HEK293 (cell line): ENCODE measurements around the gene TRIP4.

Source experiments
- CTCF ChIA-PET: fragments of 350-600 bp; formaldehyde crosslinking; extraction: SDS; loops from one replicate; lab custom pipeline; 2021; ENCODE audit warnings: antibody characterized with exemption; lab: Yijun Ruan, JAX
- POLR2A ChIA-PET: fragments of 300-600 bp; formaldehyde crosslinking; extraction: SDS; loops from one replicate; lab custom pipeline; 2020; ENCODE audit warnings: antibody characterized with exemption, inconsistent platforms; lab: Yijun Ruan, JAX
- H3K27ac ChIP-seq: fragments of 200-500 bp; sonication (Bioruptor generic); 2 replicates; pipeline ENCODE4 v1.5.1; 2014; ENCODE audit warnings: low read depth, low read length, control low read depth, inconsistent platforms; ENCODE audit errors: extremely low read depth
- H3K36me3 ChIP-seq, 2 experiments: fragments of 200-500 bp in 1 of 2; sonication (Bioruptor generic) in 1 of 2; 1 replicate in 1 of 2; 2 replicates in 1 of 2; pipeline ENCODE4 v1.5.1; 2014 to 2017; ENCODE audit warnings: inconsistent platforms in 2 of 2, low read length in 2 of 2; ENCODE audit not compliant: control insufficient read depth in 2 of 2, insufficient read depth in 1 of 2
- H3K4me1 ChIP-seq: fragments of 200-500 bp; sonication (Bioruptor generic); 2 replicates; pipeline ENCODE4 v1.5.1; 2014; ENCODE audit warnings: mild to moderate bottlenecking, low read length, inconsistent platforms; ENCODE audit not compliant: control insufficient read depth, insufficient read depth
- H3K4me3 ChIP-seq: 2 replicates; pipeline ENCODE4 v1.5.1; 2011; ENCODE audit warnings: low read depth, mild to moderate bottlenecking, control low read depth, low read length, moderate library complexity
- H3K9me3 ChIP-seq: fragments of 200-500 bp; sonication (Bioruptor generic); 2 replicates; pipeline ENCODE4 v1.5.1; 2014; ENCODE audit warnings: low read depth, low read length, inconsistent platforms; ENCODE audit not compliant: control insufficient read depth, insufficient read depth
- HOXD13 ChIP-seq: sonication (generic); formaldehyde crosslinking; IDR thresholded peaks from 2 replicates; pipeline ENCODE4 v1.8.0; 2022; ENCODE audit warnings: missing genetic modification reagents, borderline replicate concordance
- PRDM4 ChIP-seq: fragments of 450-650 bp; formaldehyde crosslinking; IDR thresholded peaks from 2 replicates; pipeline ENCODE4 v1.5.1; 2017; ENCODE audit warnings: missing biosample characterization, missing genetic modification characterization
- TCF7L2 ChIP-seq: IDR thresholded peaks from 2 replicates; pipeline ENCODE4 v1.6.1; 2011; ENCODE audit warnings: low read depth, mild to moderate bottlenecking, inconsistent platforms, low read length, moderate library complexity, borderline replicate concordance
- TRIM28 ChIP-seq: IDR thresholded peaks from 2 replicates; pipeline ENCODE4 v1.6.1; 2011; ENCODE audit warnings: low read length, control low read depth, borderline replicate concordance
- ZBTB1 ChIP-seq: fragments of 450-650 bp; formaldehyde crosslinking; IDR thresholded peaks from 2 replicates; pipeline ENCODE4 v1.5.1; 2016; ENCODE audit warnings: missing biosample characterization, missing genetic modification characterization
- ZBTB20 ChIP-seq: fragments of 450-650 bp; formaldehyde crosslinking; IDR thresholded peaks from 2 replicates; pipeline ENCODE4 v1.5.1; 2016; ENCODE audit warnings: missing biosample characterization, missing genetic modification characterization
- ZNF112 ChIP-seq: fragments of 450-650 bp; formaldehyde crosslinking; IDR thresholded peaks from 2 replicates; pipeline ENCODE4 v1.5.0; 2017; ENCODE audit warnings: missing biosample characterization, missing genetic modification characterization
- ZNF169 ChIP-seq: fragments of 450-650 bp; formaldehyde crosslinking; IDR thresholded peaks from 2 replicates; pipeline ENCODE4 v1.5.1; 2016; ENCODE audit warnings: missing biosample characterization, missing genetic modification characterization
- ZNF214 ChIP-seq: fragments of 450-650 bp; formaldehyde crosslinking; IDR thresholded peaks from 2 replicates; pipeline ENCODE4 v1.5.1; 2017; ENCODE audit warnings: missing biosample characterization, mild to moderate bottlenecking, missing genetic modification characterization, borderline replicate concordance
- ZNF26 ChIP-seq: fragments of 450-650 bp; formaldehyde crosslinking; IDR thresholded peaks from 2 replicates; pipeline ENCODE4 v1.5.1; 2016; ENCODE audit warnings: missing biosample characterization, missing genetic modification characterization
- ZNF274 ChIP-seq, 2 experiments: fragments of 200-500 bp in 1 of 2; fragments of 450-650 bp in 1 of 2; sonication (Bioruptor generic) in 1 of 2; formaldehyde crosslinking in 1 of 2; IDR thresholded peaks; 2 replicates each; pipeline versions ENCODE4 v1.5.1 to v1.6.1; 2014 to 2016; ENCODE audit warnings: borderline replicate concordance in 1 of 2, inconsistent platforms in 1 of 2, low read length in 1 of 2, missing biosample characterization in 1 of 2, missing genetic modification characterization in 1 of 2
- ZNF292 ChIP-seq: fragments of 450-650 bp; formaldehyde crosslinking; IDR thresholded peaks from 2 replicates; pipeline ENCODE4 v1.5.1; 2016; ENCODE audit warnings: low read depth, missing biosample characterization, missing genetic modification characterization, borderline replicate concordance
- ZNF350 ChIP-seq: fragments of 450-650 bp; formaldehyde crosslinking; IDR thresholded peaks from 2 replicates; pipeline ENCODE4 v1.5.0; 2017; ENCODE audit warnings: missing biosample characterization, mild to moderate bottlenecking, missing genetic modification characterization
- ZNF37A ChIP-seq: fragments of 450-650 bp; IDR thresholded peaks from 2 replicates; pipeline ENCODE4 v1.5.1; 2018; ENCODE audit warnings: missing biosample characterization, missing genetic modification characterization
- ZNF391 ChIP-seq: fragments of 450-650 bp; formaldehyde crosslinking; IDR thresholded peaks from 2 replicates; pipeline ENCODE4 v1.5.1; 2016; ENCODE audit warnings: low read depth, missing biosample characterization, missing genetic modification characterization, borderline replicate concordance
- ZNF423 ChIP-seq: fragments of 450-650 bp; formaldehyde crosslinking; IDR thresholded peaks from 2 replicates; pipeline ENCODE4 v1.5.1; 2016; ENCODE audit warnings: missing biosample characterization, missing genetic modification characterization
- ZNF501 ChIP-seq: fragments of 450-650 bp; formaldehyde crosslinking; IDR thresholded peaks from 2 replicates; pipeline ENCODE4 v1.5.1; 2016; ENCODE audit warnings: missing biosample characterization, missing genetic modification characterization
- ZNF76 ChIP-seq: fragments of 450-650 bp; formaldehyde crosslinking; IDR thresholded peaks from 2 replicates; pipeline ENCODE4; 2016; ENCODE audit warnings: low read depth, missing biosample characterization, missing genetic modification characterization, borderline replicate concordance
- ZNF792 ChIP-seq: fragments of 450-650 bp; formaldehyde crosslinking; IDR thresholded peaks from 2 replicates; pipeline ENCODE4 v1.5.1; 2016; ENCODE audit warnings: missing biosample characterization, missing genetic modification characterization
- TF ChIP-seq, protein P1 (sequence below): fragments of 450-650 bp; formaldehyde crosslinking; IDR thresholded peaks from 2 replicates; pipeline ENCODE4 v1.5.1; 2016; ENCODE audit warnings: missing biosample characterization, missing genetic modification characterization
- TF ChIP-seq, protein P2 (sequence below): fragments of 450-650 bp; formaldehyde crosslinking; IDR thresholded peaks from 2 replicates; pipeline ENCODE4 v1.5.1; 2016; ENCODE audit warnings: missing biosample characterization, missing genetic modification characterization
- TF ChIP-seq, protein P3 (sequence below): fragments of 450-650 bp; formaldehyde crosslinking; optimal IDR thresholded peaks from 2 replicates; pipeline ENCODE3; 2016; ENCODE audit warnings: missing biosample characterization, mild to moderate bottlenecking, missing genetic modification characterization
- TF ChIP-seq, protein P4 (sequence below): fragments of 450-650 bp; formaldehyde crosslinking; IDR thresholded peaks from 2 replicates; pipeline ENCODE4 v1.5.1; 2016; ENCODE audit warnings: missing biosample characterization, missing genetic modification characterization, low read depth

Gene TRIP4

GRCh38 chr15:64396789-64397188 is 9.2 kb downstream of the TRIP4 start:
- CTCF ChIA-PET = no interaction called here
- no peaks in the 10 kb centered on the region for H3K4me1 ChIP-seq
- H3K4me3 ChIP-seq = no peak overlapping the region
- no peak for TF ChIP-seq ZNF169 (tag by site-specific recombination)
- TF ChIP-seq ZNF391 = no peak
- no peak for TF ChIP-seq PRDM4
- no peak for TF ChIP-seq TRIM28
- no peak for TF ChIP-seq TCF7L2
- TF ChIP-seq, all 188 proteins: peak for 0
- peaks cover 24 to 58% of the 10 kb centered on the region in 2 experiments for H3K36me3 ChIP-seq
- H3K27ac ChIP-seq = no peak overlapping the region
- POLR2A ChIA-PET = no interaction called here
- no peaks in the 10 kb centered on the region for H3K9me3 ChIP-seq

DNA sequence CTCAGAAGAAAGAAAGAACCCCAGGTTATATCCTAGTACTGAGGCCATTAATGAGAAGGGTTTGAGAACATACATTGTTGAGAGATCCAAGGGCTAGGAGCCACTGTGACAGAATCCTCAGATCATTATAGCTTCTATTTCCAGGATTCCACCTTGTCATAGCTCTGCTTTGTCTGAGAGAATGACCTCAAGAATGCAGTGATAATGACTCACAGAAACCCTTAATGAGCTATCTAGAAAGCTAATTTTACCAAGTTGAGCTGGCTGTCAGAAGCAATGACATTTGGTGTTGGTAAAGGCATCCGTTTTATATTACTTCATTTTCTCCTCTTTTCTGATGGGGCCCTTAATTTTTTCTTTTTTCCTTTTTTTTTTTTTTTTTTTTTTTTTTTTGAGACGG is 10.9 kb downstream of the TRIP4 start:
- Histone ChIP-seq H3K4me3 (no peak overlapping the region), H3K36me3 (peaks cover 24 to 58% of the 10 kb centered on the region in 2 experiments), H3K4me1 (no peaks in the 10 kb centered on the region), H3K9me3 (no peaks in the 10 kb centered on the region), H3K27ac (no peak overlapping the region)
- ChIA-PET POLR2A (no interaction called here), CTCF (no interaction called here)
- TF ChIP-seq ZNF423 (tag by site-specific recombination) (no peak), ZNF37A (tag by site-specific recombination) (no peak), ZNF350 (tag by site-specific recombination) (no peak), ZNF274 (IDR thresholded peaks at IDR 0.05; ENCODE audit: low read length) (no peak), ZNF274 (tag by site-specific recombination; IDR thresholded peaks at IDR 0.05; ENCODE audit: borderline replicate concordance) (no peak), ZNF391 (no peak), ZNF792 (tag by site-specific recombination) (no peak), ZNF112 (no peak), ZNF292 (tag by site-specific recombination) (no peak), ZBTB1 (tag by site-specific recombination) (no peak), ZNF214 (tag by site-specific recombination) (no peak)
- TF ChIP-seq, protein P1, sequence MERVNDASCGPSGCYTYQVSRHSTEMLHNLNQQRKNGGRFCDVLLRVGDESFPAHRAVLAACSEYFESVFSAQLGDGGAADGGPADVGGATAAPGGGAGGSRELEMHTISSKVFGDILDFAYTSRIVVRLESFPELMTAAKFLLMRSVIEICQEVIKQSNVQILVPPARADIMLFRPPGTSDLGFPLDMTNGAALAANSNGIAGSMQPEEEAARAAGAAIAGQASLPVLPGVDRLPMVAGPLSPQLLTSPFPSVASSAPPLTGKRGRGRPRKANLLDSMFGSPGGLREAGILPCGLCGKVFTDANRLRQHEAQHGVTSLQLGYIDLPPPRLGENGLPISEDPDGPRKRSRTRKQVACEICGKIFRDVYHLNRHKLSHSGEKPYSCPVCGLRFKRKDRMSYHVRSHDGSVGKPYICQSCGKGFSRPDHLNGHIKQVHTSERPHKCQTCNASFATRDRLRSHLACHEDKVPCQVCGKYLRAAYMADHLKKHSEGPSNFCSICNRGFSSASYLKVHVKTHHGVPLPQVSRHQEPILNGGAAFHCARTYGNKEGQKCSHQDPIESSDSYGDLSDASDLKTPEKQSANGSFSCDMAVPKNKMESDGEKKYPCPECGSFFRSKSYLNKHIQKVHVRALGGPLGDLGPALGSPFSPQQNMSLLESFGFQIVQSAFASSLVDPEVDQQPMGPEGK = no peak
- TF ChIP-seq, protein P2, sequence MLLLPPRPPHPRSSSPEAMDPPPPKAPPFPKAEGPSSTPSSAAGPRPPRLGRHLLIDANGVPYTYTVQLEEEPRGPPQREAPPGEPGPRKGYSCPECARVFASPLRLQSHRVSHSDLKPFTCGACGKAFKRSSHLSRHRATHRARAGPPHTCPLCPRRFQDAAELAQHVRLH (tag by site-specific recombination) = no peak
- TF ChIP-seq, protein P3, sequence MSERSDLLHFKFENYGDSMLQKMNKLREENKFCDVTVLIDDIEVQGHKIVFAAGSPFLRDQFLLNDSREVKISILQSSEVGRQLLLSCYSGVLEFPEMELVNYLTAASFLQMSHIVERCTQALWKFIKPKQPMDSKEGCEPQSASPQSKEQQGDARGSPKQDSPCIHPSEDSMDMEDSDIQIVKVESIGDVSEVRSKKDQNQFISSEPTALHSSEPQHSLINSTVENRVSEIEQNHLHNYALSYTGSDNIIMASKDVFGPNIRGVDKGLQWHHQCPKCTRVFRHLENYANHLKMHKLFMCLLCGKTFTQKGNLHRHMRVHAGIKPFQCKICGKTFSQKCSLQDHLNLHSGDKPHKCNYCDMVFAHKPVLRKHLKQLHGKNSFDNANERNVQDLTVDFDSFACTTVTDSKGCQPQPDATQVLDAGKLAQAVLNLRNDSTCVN (tag by site-specific recombination) = no peak

- Histone ChIP-seq H3K4me3 (no peak overlapping the region), H3K27ac (no peak overlapping the region), H3K4me1 (no peaks in the 10 kb centered on the region), H3K9me3 (no peaks in the 10 kb centered on the region), H3K36me3 (peaks cover 22 to 49% of the 10 kb centered on the region in 2 experiments)
- CTCF ChIA-PET = no interaction called here
- POLR2A ChIA-PET = no interaction called here
- TF ChIP-seq ZNF76 (tag by site-specific recombination) (no peak), ZBTB20 (tag by site-specific recombination) (no peak), ZNF26 (no peak), HOXD13 (CRISPR knock-in tag) (no peak), ZNF501 (tag by site-specific recombination) (no peak)
- TF ChIP-seq, protein P4, sequence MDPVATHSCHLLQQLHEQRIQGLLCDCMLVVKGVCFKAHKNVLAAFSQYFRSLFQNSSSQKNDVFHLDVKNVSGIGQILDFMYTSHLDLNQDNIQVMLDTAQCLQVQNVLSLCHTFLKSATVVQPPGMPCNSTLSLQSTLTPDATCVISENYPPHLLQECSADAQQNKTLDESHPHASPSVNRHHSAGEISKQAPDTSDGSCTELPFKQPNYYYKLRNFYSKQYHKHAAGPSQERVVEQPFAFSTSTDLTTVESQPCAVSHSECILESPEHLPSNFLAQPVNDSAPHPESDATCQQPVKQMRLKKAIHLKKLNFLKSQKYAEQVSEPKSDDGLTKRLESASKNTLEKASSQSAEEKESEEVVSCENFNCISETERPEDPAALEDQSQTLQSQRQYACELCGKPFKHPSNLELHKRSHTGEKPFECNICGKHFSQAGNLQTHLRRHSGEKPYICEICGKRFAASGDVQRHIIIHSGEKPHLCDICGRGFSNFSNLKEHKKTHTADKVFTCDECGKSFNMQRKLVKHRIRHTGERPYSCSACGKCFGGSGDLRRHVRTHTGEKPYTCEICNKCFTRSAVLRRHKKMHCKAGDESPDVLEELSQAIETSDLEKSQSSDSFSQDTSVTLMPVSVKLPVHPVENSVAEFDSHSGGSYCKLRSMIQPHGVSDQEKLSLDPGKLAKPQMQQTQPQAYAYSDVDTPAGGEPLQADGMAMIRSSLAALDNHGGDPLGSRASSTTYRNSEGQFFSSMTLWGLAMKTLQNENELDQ (tag by site-specific recombination) = no peak
Measured at GRCh38 chr15:64400583-64400982, 12.9 kb downstream of the TRIP4 start.
